ENCODE data around the gene COX8A.

- TF ChIP-seq POLR2AphosphoS5 (IDR thresholded peaks at IDR 0.05) (no peak), POLR2A (IDR thresholded peaks at IDR 0.05) (no peak), CTCF (IDR thresholded peaks at IDR 0.05) (peak in 3 of 4 experiments; percentile 92 to 94 (median 92)), EP300 (IDR thresholded peaks at IDR 0.05) (no peak)
These were observed 28.8 kb upstream of the COX8A start for GRCh38 chr11:63945477-63946163.

Measured in gastroesophageal sphincter (tissue), 3 donors.